Activated T-cell treated with anti-CD3 and anti-CD28 coated beads, Interleukin-2, amount 50 U/mL, for 72 hours (primary cell): Measurements from ENCODE around the gene SPNS2. TPM values are rescaled to one million over a fixed set of nuclear protein-coding genes. Genes with fewer than 3 reads are reported as not detected.

Experiments
- ATAC-seq, 2 donors: fragments of 150-1000 bp; cut with Tn5 transposase; replicated peaks in 1 of 2; 2 replicates each; pipeline ENCODE4 v1.10.0; 2021; ENCODE audit warnings: moderate library complexity in 2 of 2, mild to moderate bottlenecking in 1 of 2
- DNase-seq, 2 donors: peaks; one replicate each; pipeline ENCODE4 v3.0.0; 2021 to 2022; ENCODE audit warnings: mixed read lengths in 1 of 2
- H3K27ac Mint-ChIP-seq: one replicate; pipeline ENCODE4 v1.8.0; 2022; ENCODE audit warnings: mild to moderate bottlenecking, moderate library complexity, mixed read lengths
- H3K27me3 Mint-ChIP-seq: one replicate; pipeline ENCODE4 v1.8.0; 2022; ENCODE audit warnings: low read depth, mixed read lengths
- H3K36me3 Mint-ChIP-seq, 2 donors: one replicate each; pipeline ENCODE4 v1.8.0; 2022; ENCODE audit warnings: mixed read lengths in 2 of 2, mild to moderate bottlenecking in 1 of 2; ENCODE audit not compliant: insufficient read depth in 2 of 2
- H3K4me1 Mint-ChIP-seq: one replicate; pipeline ENCODE4 v1.8.0; 2022; ENCODE audit warnings: low read depth, mixed read lengths
- H3K4me3 Mint-ChIP-seq, 2 donors: one replicate each; pipeline ENCODE4 v1.8.0; 2022; ENCODE audit warnings: mild to moderate bottlenecking in 2 of 2, mixed read lengths in 2 of 2, moderate library complexity in 2 of 2
- H3K9me3 Mint-ChIP-seq, 2 donors: one replicate each; pipeline ENCODE4 v1.8.0; 2022; ENCODE audit warnings: mixed read lengths in 2 of 2
- total RNA-seq, 2 donors: library from RNA; stranded (reverse); gene quantifications; one replicate each; pipeline ENCODE4 v1.2.3, GENCODE V29; 2022

SPNS2 gene
- total RNA-seq, 2 donors from 2014 or later = 1.1 to 1.3 TPM

DNA sequence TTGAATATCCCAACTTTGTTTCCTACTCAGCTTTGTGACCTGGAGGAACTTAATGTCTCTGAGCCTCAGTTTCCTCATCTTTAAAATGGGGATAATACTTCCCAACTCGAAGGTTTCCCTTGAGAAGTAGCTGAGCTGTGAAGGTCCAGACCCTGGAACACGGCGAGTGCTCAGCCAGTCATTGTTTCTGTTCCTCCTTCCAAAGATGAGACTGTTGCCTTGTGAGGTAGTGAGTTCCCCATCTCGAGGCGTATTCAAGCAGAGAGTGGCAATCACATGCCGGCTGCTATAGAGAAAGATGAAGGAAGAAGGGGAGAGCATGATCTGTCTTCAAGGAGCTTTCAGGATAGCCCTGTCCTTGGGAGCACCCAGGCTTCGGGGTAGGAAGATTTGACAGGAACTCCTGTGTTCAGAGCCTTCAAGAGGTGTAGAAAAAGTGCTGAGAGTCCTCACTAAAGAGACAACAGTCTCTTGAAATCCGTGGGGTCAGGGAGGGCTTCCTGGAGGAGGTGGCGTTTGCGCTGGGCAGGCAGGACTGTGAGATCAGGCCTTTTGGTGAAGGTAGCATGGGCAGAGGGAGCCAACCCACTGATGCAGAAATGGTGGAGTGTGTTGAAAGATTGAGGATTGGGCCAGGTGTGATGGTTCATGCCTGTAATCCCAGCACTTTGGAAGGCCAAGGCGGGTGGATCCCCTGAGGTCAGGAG lies 27.2 kb downstream of the SPNS2 start:
- Mint-ChIP-seq H3K4me1 (no peaks in the 10 kb centered on the region), H3K27ac (no peak overlapping the region), H3K4me3 (no peak overlapping the region)

DNA sequence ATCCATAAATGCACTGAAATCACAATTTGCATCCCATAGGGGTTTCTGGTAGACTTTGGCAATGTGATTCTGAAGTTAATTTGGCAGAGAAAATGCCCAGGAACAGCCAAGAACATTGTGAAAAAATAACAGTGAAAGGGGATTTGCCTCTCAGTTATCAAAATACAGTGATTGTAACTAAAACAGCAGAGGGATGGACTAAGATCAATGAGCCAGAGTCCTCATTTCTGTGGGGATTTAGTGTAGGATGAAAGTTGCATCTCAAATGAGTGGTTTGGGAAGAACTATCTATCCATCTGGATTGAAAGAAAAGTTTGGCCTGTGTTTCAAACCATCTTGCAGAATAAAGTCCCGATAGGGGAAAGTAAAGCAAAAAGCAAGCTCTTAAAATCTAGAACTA lies 28.5 kb downstream of the SPNS2 start:
- ATAC-seq (no peak), DNase-seq (no peak)
- H3K36me3 Mint-ChIP-seq = no peaks in the 10 kb centered on the region
- H3K27me3 Mint-ChIP-seq = peaks cover 5% of the 10 kb centered on the region
- H3K4me1 Mint-ChIP-seq = no peaks in the 10 kb centered on the region
- H3K4me3 Mint-ChIP-seq = no peak overlapping the region
- H3K27ac Mint-ChIP-seq = no peak overlapping the region
- H3K9me3 Mint-ChIP-seq = no peaks in the 10 kb centered on the region

More for the DNA sequence above, 27.2 kb downstream of the SPNS2 start:
- no peak for ATAC-seq
- Mint-ChIP-seq H3K36me3 (no peaks in the 10 kb centered on the region), H3K9me3 (no peaks in the 10 kb centered on the region), H3K27me3 (no peaks in the 10 kb centered on the region)
- DNase-seq = no peak

DNA sequence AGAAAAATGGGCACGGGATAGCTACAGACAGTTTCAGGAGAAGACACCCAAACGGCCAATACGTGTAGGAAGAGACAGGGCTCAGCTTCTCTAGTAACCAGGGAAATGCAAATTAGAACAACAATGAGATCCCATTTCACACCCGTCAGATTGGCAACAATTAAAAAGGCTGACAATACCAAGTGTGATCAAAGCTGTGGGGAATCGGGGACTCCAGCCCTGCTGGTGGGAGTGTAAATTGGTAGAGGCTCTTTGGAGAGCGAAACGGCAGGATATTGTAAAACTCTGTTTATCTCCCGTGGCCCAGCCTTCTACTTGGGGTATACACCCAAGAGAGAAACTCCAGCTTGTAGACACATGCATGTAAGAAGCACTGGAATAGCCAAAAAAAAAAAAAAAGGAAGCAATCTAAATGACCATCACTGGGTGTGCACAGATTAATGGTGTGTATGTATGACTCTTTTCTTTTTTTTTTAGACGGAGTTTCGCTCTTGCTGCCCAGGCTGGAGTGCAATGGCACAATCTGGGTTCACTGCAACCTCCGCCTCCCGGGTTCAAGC lies 29.0 kb downstream of the SPNS2 start:
- Mint-ChIP-seq H3K4me1 (no peaks in the 10 kb centered on the region), H3K27me3 (peaks cover 7% of the 10 kb centered on the region), H3K36me3 (no peaks in the 10 kb centered on the region), H3K4me3 (no peak overlapping the region), H3K9me3 (no peaks in the 10 kb centered on the region), H3K27ac (no peak overlapping the region)
- no peak for ATAC-seq
- no peak for DNase-seq

DNA sequence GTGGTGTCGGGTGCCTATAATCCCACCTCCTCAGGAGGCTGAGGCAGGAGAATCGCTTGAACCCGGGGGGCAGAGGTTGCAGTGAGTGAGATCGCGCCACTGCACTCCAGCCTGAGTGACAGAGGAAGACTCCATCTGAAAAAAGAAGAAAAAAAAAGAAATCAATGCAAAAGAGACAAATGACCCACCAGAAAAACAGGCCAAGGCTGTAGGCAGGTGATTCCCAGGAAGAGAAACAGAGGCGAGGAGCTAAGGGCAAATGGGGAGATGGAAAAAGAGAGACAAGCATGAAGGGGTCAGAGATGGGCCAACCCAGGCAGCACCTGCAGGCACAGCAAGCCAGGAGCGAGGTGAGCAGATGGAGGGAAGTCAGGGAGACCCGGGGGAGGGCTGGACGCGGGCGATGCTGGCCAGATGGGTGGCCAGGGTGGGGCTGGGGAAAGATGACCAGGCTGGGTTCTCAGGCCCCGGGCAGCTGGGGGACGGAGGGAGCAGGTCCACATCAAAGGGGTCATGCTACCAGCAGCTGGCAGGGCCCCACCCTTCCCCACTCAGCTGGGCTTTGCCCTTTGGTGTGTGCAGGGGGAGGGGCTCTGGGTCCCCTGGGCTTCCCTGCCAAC lies 31.0 kb downstream of the SPNS2 start:
- peaks cover 7% of the 10 kb centered on the region for H3K27me3 Mint-ChIP-seq
- H3K4me3 Mint-ChIP-seq = no peak overlapping the region
- H3K9me3 Mint-ChIP-seq = no peaks in the 10 kb centered on the region
- ATAC-seq (no peak), DNase-seq (no peak)
- H3K4me1 Mint-ChIP-seq = no peaks in the 10 kb centered on the region
- no peak overlapping the region for H3K27ac Mint-ChIP-seq
- no peaks in the 10 kb centered on the region for H3K36me3 Mint-ChIP-seq

DNA sequence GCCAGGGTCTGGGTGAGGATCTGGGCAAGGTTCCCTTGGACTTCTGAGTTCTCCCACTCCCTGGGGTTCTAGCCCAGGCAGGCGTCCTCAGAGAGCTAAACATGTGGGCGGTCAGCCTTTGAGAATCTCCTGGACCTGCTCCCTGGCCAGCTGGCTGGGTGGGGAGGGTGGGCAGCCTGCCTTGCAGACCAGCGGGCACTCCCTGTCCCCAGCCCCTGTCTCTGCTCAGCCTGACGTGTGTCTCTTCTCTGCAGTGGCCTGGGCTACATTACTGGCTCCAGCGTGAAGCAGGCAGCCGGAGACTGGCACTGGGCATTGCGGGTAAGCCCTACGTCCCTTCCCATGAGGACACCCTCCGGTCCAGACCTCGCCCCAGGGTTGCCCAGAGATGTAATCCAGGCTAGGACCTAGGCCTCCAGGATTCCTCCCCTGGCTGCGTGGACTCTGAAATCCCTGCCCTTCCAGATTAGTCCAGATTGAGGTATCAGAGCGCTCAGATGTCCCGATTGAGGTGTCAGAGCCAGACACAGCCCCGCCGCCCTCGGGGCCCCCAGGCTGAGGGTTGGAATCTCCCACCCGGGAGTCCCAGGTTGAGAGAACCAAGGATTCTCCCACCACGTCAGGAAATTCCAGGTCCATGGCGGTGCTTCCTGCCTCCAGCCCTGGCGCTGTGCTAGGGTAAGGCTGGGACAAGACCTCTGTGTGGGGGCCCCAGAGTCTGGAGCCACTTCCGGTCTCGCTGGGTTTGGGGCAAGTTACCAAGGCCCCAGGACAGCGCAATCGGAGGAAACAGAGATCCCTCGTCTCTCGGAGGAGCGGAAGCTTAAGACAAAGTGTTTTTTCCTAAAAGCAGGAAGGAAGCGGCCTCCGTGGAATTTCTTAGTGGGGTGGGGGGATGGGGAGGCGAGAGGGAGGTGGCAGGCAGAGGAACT lies 32.4 kb downstream of the SPNS2 start:
- ATAC-seq = peak in 1 of 2 donors; percentile 15
- H3K4me1 Mint-ChIP-seq = no peaks in the 10 kb centered on the region
- no peak for DNase-seq
- H3K27ac Mint-ChIP-seq = no peak overlapping the region
- no peaks in the 10 kb centered on the region for H3K36me3 Mint-ChIP-seq
- H3K4me3 Mint-ChIP-seq = no peak overlapping the region
- H3K27me3 Mint-ChIP-seq = peaks cover 7% of the 10 kb centered on the region
- no peaks in the 10 kb centered on the region for H3K9me3 Mint-ChIP-seq

DNA sequence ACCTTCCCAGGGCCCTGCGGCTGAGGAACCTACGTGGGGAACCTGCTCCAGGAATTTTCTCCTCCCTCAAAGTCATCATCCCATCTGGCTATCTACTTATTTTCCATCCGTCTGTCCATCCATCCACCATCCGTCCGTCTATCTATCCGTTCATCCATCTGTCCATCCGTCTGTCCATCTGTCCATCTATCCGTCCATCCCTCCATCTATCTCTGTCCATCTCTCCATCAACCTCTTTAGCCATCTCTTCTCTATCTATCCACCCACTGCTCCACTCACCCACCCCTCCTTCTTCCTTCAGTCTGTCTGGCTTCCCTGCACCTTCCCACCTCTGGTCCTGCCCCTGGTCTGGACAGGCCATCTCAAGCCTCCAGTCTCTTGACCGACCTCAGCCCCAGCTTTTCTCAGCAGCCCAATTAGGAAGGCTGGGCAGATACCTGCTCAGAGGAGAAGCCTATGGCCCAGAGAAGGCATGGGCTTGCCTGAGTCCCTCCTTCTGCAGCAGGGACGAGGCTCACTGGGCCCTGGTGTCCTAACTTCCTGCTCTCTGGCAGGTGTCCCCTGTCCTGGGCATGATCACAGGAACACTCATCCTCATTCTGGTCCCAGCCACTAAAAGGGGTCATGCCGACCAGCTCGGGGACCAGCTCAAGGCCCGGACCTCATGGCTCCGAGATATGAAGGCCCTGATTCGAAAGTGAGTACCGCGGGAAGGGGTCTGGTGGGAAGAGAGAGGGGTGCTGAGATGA lies 33.5 kb downstream of the SPNS2 start:
- Mint-ChIP-seq H3K4me1 (no peaks in the 10 kb centered on the region), H3K27ac (no peak overlapping the region), H3K27me3 (peaks cover 7% of the 10 kb centered on the region), H3K36me3 (no peaks in the 10 kb centered on the region), H3K9me3 (no peaks in the 10 kb centered on the region), H3K4me3 (no peak overlapping the region)
- DNase-seq (no peak), ATAC-seq (no peak)

DNA sequence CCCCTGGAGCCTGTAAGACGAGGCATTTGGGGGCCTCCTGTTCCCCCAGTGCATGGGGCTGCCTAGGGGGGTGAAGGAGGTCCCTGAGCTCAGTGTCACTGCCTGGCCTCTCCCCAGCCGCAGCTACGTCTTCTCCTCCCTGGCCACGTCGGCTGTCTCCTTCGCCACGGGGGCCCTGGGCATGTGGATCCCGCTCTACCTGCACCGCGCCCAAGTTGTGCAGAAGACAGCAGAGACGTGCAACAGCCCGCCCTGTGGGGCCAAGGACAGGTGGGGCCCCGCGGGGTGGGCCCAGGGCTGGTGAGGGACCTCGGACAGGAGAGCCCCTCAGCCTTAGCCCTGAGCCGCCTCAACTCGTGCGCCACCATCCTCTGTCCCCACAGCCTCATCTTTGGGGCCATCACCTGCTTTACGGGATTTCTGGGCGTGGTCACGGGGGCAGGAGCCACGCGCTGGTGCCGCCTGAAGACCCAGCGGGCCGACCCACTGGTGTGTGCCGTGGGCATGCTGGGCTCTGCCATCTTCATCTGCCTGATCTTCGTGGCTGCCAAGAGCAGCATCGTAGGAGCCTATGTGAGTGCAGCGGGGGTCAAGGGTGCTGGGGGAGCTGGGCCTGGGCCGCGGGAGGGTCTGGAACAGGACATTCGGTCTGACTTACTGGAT lies 34.3 kb downstream of the SPNS2 start:
- no peak overlapping the region for H3K27ac Mint-ChIP-seq
- peak in 1 of 2 donors; percentile 13 for ATAC-seq

DNA sequence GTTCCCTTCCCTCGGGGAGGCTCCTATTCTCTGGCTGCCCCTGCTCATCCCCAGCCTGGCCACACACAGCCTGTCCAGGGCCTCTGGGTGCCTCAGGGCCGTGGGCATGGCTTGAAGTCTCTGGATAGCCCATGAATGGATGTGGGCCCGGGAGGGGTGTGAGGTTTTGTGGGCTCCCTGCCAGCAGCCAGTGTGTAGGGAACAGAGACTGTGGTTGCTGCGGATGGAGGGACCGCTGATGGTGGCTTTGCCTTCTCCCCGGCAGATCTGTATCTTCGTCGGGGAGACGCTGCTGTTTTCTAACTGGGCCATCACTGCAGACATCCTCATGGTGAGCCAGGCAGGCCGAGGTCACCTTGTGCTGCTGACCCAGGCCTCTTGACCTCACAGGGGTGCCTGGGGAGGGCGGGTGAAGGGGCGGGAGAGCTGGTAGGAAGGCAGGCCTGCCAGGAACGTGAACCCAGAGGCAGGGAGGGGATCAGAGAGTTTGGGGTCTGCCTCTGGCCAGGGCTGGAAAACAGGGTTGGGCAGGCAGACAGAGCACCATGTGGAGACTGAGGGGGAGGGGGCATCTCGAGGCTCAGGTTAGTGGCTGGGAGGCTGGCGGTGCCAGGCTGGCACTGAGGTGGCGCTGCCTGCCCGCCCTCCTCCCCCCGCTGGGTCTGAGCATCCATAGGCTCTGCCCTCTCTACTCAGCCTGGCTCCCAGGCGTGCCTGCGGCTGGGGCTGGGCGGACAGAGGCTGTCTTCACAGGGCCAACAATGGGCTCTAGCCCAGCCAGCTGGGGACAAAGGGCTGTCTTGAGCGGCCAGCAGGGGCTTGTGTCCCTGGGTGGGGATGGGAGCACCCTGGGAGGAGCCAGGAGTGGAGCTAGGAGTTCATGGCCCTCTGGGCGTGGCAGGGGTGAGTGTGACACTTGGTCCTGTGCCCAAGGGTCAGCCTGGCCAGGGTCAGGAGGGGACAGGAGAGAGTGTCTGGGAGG lies 35.1 kb downstream of the SPNS2 start:
- H3K9me3 Mint-ChIP-seq = no peaks in the 10 kb centered on the region
- DNase-seq = no peak
- no peak overlapping the region for H3K4me3 Mint-ChIP-seq
- no peaks in the 10 kb centered on the region for H3K36me3 Mint-ChIP-seq
- peak in 1 of 2 donors; percentile 14 for ATAC-seq
- H3K4me1 Mint-ChIP-seq = no peaks in the 10 kb centered on the region
- H3K27me3 Mint-ChIP-seq = peaks cover 7% of the 10 kb centered on the region
- H3K27ac Mint-ChIP-seq = no peak overlapping the region

More for the DNA sequence above, 34.3 kb downstream of the SPNS2 start:
- no peaks in the 10 kb centered on the region for H3K36me3 Mint-ChIP-seq
- H3K27me3 Mint-ChIP-seq = peaks cover 7% of the 10 kb centered on the region
- no peaks in the 10 kb centered on the region for H3K9me3 Mint-ChIP-seq
- H3K4me3 Mint-ChIP-seq = no peak overlapping the region
- no peak for DNase-seq
- H3K4me1 Mint-ChIP-seq = no peaks in the 10 kb centered on the region

DNA sequence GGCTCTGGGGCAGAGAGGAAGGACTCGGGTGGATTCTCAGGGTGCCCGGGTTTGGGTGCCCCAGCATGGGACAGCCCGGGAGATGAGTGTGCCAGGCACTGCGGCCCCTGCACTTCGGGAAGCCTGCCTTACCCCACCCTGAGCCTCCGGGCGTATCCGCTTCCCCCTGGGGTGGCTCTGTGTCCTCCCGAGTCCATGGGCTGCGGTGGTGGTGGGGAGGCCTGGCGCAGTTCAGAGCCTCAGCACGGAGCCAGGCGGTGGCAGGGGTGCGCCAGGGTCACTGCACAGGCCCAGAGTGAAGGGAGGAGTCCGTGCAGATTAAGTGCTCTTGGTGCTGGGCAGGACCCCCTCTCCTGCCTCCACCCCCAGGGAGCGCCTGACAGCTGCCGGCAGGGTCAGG lies 35.8 kb downstream of the SPNS2 start:
- H3K9me3 Mint-ChIP-seq = no peaks in the 10 kb centered on the region
- H3K4me3 Mint-ChIP-seq = no peak overlapping the region
- DNase-seq (no peak), ATAC-seq (no peak)
- H3K36me3 Mint-ChIP-seq = no peaks in the 10 kb centered on the region
- H3K27me3 Mint-ChIP-seq = peaks cover 7% of the 10 kb centered on the region
- H3K4me1 Mint-ChIP-seq = no peaks in the 10 kb centered on the region
- H3K27ac Mint-ChIP-seq = no peak overlapping the region

DNA sequence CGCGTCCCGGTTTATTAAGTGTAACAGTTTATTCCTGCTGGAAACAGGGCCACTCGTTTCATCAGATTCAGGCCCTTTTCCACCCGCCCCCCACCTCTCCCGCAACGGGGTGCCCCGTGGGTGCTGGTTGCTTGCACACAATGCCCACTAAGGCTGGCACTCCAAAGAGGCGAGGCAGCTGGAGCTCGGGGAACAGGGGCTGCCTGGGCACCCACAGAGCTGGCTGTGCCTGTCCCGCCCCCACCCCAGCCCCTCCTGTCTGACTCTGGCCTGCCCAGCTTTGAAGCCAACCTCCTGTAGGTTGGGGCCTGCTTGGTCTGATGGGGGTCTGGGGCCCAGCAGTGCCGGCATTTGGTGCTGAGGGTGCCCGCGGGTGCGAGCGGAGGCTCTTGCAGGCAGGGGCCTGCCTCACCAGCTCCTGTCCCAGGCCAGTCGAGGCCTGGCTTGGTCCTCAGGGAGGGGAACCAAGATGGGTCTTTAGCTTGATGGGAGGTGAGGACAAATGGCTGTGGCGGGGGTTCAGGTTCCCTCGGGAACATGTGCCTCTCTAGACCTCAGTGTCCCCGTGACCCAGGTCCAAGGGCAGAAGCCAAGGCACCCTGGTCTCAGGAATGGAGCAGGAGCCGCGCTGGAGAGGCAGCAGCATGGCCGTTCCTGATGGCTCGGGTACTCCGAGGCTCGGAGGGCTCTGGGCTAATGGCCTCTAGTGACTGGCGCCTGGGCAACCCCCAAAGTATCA lies 36.4 kb downstream of the SPNS2 start:
- DNase-seq (no peak), ATAC-seq (no peak)
- Mint-ChIP-seq H3K4me1 (no peaks in the 10 kb centered on the region), H3K4me3 (no peak overlapping the region), H3K27ac (no peak overlapping the region), H3K36me3 (peaks cover 0 to 4% of the 10 kb centered on the region in 2 donors), H3K9me3 (no peaks in the 10 kb centered on the region), H3K27me3 (peaks cover 7% of the 10 kb centered on the region)
